GM12865 (cell line): ENCODE measurements around the gene GALNT4.

Source experiments
- DNase-seq: peaks from one replicate; pipeline ENCODE4 v3.0.0; 2010; ENCODE audit warnings: low read depth
- H3K4me3 ChIP-seq: 2 replicates; pipeline ENCODE4 v1.5.1; 2011; ENCODE audit warnings: mild to moderate bottlenecking, low read depth, low read length, control low read depth
- CTCF ChIP-seq: IDR thresholded peaks from 2 replicates; pipeline ENCODE4 v1.5.1; 2011; ENCODE audit warnings: low read length, control low read depth, low read depth, inconsistent platforms; ENCODE audit not compliant: insufficient read depth; ENCODE audit errors: missing control alignments

GALNT4 gene

GRCh38 chr12:89544681-89545184 lies 20.1 kb upstream of the GALNT4 start:
- no peak overlapping the region for H3K4me3 ChIP-seq
- no peak for TF ChIP-seq CTCF
- no peak for DNase-seq

GRCh38 chr12:89544022-89544421 lies 19.4 kb upstream of the GALNT4 start:
- no peak for TF ChIP-seq CTCF
- no peak overlapping the region for H3K4me3 ChIP-seq
- no peak for DNase-seq

GRCh38 chr12:89542912-89543592 lies 18.5 kb upstream of the GALNT4 start:
- peak; percentile 80 for DNase-seq
- no peak overlapping the region for H3K4me3 ChIP-seq
- peak; percentile 87 for TF ChIP-seq CTCF

- TF ChIP-seq CTCF = no peak
- DNase-seq = no peak
Observed at GRCh38 chr12:89542236-89542635, 17.6 kb upstream of the GALNT4 start.

GRCh38 chr12:89540586-89540985 lies 16.0 kb upstream of the GALNT4 start:
- TF ChIP-seq CTCF = no peak
- no peak for DNase-seq
- no peak overlapping the region for H3K4me3 ChIP-seq

More at GRCh38 chr12:89542236-89542635, 17.6 kb upstream of the GALNT4 start:
- H3K4me3 ChIP-seq = no peak overlapping the region

- no peak overlapping the region for H3K4me3 ChIP-seq
- no peak for DNase-seq
- no peak for TF ChIP-seq CTCF
Observed at GRCh38 chr12:89539426-89540223, 15.0 kb upstream of the GALNT4 start.
